HUES6 (cell line): Measurements from ENCODE around the gene FOXP3.

Source experiments
- H3K27ac ChIP-seq: 2 replicates; pipeline ENCODE4 v1.7.0; 2013; ENCODE audit warnings: low read depth, mild to moderate bottlenecking, low read length, inconsistent platforms
- H3K27me3 ChIP-seq: 2 replicates; pipeline ENCODE4 v1.6.1; 2013; ENCODE audit warnings: low read length; ENCODE audit not compliant: control insufficient read depth, insufficient read depth
- H3K36me3 ChIP-seq: 2 replicates; pipeline ENCODE4 v1.6.1; 2013; ENCODE audit warnings: low read length; ENCODE audit not compliant: control insufficient read depth, insufficient read depth
- H3K4me1 ChIP-seq: 2 replicates; pipeline ENCODE4 v1.6.1; 2013; ENCODE audit warnings: low read length; ENCODE audit not compliant: control insufficient read depth, insufficient read depth
- H3K4me3 ChIP-seq: 2 replicates; pipeline ENCODE4 v1.5.1; 2013; ENCODE audit warnings: low read depth, low read length
- H3K9ac ChIP-seq: one replicate; pipeline ENCODE4 v1.6.1; 2013; ENCODE audit warnings: mild to moderate bottlenecking, low read length
- H3K9me3 ChIP-seq: 2 replicates; pipeline ENCODE4 v1.6.1; 2013; ENCODE audit warnings: low read depth, low read length; ENCODE audit not compliant: control insufficient read depth, insufficient read depth

The FOXP3 gene

GRCh38 chrX:49273181-49273727 lies 8.7 kb upstream of the FOXP3 start:
- no peak overlapping the region for H3K4me3 ChIP-seq
- no peaks in the 10 kb centered on the region for H3K36me3 ChIP-seq
- no peaks in the 10 kb centered on the region; the same call in 1 of the 2 replicates for H3K4me1 ChIP-seq
- no peak overlapping the region for H3K27ac ChIP-seq
- peaks cover 9% of the 10 kb centered on the region; the same call in 1 of the 2 replicates for H3K9me3 ChIP-seq
- no peaks in the 10 kb centered on the region for H3K27me3 ChIP-seq
- H3K9ac ChIP-seq, result no peak overlapping the region

DNA sequence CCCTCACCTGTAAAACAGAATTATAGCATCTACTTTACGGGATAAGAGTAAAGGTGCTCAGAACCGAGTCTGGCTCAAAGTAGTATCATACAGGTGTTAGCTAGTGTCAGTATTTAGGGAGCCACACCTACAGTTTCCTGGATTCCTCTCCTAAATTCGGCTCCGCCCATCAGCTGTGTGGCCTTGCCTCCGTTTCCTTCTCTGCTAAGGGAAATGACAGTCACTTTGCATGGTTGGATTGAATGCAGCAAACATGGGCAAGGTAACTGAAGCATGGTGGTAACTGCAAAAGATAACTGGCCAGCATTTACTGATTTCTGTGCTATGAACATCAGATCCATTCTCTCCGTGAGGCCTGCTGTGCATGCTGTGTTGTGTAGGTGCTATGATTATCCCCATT lies 7.9 kb upstream of the FOXP3 start:
- Histone ChIP-seq H3K4me1 (no peaks in the 10 kb centered on the region; the same call in 1 of the 2 replicates), H3K9me3 (peaks cover 8% of the 10 kb centered on the region; the same call in 1 of the 2 replicates), H3K27me3 (no peaks in the 10 kb centered on the region), H3K36me3 (no peaks in the 10 kb centered on the region), H3K4me3 (no peak overlapping the region), H3K27ac (no peak overlapping the region), H3K9ac (no peak overlapping the region)

- Histone ChIP-seq H3K4me3 (no peak overlapping the region), H3K27ac (no peak overlapping the region), H3K9ac (no peak overlapping the region), H3K27me3 (no peaks in the 10 kb centered on the region), H3K9me3 (peaks cover 16% of the 10 kb centered on the region; the same call in 1 of the 2 replicates), H3K36me3 (no peaks in the 10 kb centered on the region), H3K4me1 (no peaks in the 10 kb centered on the region; the same call in 1 of the 2 replicates)
These were observed 6.8 kb upstream of the FOXP3 start for GRCh38 chrX:49271341-49271740.

GRCh38 chrX:49270249-49270921 lies 5.9 kb upstream of the FOXP3 start:
- Histone ChIP-seq H3K27ac (peak overlapping the region; percentile 83; the same call in 1 of the 2 replicates), H3K36me3 (no peaks in the 10 kb centered on the region), H3K9me3 (peaks cover 16% of the 10 kb centered on the region; the same call in 1 of the 2 replicates), H3K4me1 (no peaks in the 10 kb centered on the region; the same call in 1 of the 2 replicates), H3K4me3 (peak overlapping the region; percentile 88), H3K9ac (peak overlapping the region; percentile 85), H3K27me3 (no peaks in the 10 kb centered on the region)

DNA sequence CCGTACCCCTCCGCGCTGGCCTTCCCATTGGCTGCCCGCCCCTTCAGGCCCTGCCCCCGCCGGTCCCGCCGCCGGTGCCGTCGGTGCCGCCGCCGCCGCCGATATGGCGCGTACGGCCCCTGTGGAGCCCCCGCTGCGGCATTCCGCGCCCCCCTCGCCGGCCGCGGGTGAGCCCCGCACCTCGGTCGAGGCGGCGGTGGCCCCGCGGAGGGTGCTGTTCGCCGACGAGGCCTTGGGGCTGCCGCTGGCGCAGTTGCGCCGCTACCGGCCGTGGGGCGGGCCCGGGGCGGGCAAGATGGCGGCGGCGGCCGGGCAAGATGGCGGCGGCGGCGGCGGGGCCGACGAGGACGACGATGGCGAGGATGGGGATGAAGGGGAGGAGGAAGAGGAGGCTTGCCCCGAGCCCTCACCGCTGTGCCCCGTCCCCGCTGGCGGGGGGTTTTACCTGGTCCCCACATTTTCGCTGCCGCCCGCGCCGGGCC lies 5.3 kb upstream of the FOXP3 start, which contains the start of gene PPP1R3F:
TSS of gene PPP1R3F (plus strand) at position 27 of the 482 bp plus-strand sequence. CDS start at position 104, 77 bp downstream.
- Histone ChIP-seq H3K4me3 (peak within 1 kb of the TSS; percentile 88), H3K9ac (peak within 1 kb of the TSS; percentile 85), H3K27ac (peak within 1 kb of the TSS; percentile 83; the same call in 1 of the 2 replicates), H3K9me3 (peaks cover 12% of the 10 kb centered on the region; the same call in 1 of the 2 replicates), H3K27me3 (no peaks in the 10 kb centered on the region), H3K4me1 (no peaks in the 10 kb centered on the region; the same call in 1 of the 2 replicates), H3K36me3 (no peaks in the 10 kb centered on the region)

DNA sequence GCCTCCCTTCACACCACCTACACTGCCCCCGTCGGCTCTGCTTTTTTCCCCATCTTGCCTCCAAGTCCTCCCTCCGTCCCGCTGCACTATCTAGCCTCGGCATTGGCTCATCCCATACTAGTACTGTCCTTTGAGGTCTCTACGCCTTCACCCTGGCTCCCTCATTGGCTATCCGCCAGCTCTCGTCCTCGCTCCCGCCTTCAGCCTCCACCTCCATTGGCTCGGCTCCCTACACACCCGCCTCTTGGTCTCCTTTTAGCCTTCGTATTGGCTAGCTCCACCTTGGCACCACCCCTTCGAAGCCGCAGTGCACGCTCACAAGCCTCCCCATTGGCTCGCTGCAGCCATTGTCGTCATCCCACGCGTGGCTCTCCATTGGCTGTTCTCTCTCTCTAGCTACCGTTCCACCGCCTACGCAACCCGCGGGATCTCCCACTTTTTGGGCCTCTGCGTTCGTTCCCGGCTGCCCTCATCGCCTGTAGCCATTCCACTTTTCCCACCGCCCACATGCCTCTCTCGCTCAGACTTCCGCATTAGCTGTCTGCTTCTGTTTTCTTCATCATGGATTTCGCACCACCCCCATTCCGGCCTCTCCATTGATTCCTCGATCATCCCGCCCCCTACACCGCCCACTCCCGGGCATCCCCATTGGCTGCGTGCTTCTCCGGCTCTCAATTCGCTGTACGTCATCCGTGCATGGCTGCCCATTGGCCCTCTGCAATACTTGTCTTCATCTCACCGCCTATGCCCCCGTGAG lies 4.7 kb upstream of the FOXP3 start:
- Histone ChIP-seq H3K36me3 (no peaks in the 10 kb centered on the region), H3K4me3 (peak overlapping the region; percentile 88), H3K9ac (peak overlapping the region; percentile 85), H3K4me1 (no peaks in the 10 kb centered on the region; the same call in 1 of the 2 replicates), H3K9me3 (peaks cover 12% of the 10 kb centered on the region; the same call in 1 of the 2 replicates), H3K27ac (peak overlapping the region; percentile 79; the same call in 1 of the 2 replicates), H3K27me3 (no peaks in the 10 kb centered on the region)

GRCh38 chrX:49268702-49269009 lies 4.1 kb upstream of the FOXP3 start:
- Histone ChIP-seq H3K9ac (peak overlapping the region; percentile 77), H3K27me3 (no peaks in the 10 kb centered on the region), H3K4me3 (peak overlapping the region; percentile 67), H3K36me3 (no peaks in the 10 kb centered on the region), H3K4me1 (no peaks in the 10 kb centered on the region; the same call in 1 of the 2 replicates), H3K9me3 (peaks cover 12% of the 10 kb centered on the region; the same call in 1 of the 2 replicates), H3K27ac (no peak overlapping the region)

DNA sequence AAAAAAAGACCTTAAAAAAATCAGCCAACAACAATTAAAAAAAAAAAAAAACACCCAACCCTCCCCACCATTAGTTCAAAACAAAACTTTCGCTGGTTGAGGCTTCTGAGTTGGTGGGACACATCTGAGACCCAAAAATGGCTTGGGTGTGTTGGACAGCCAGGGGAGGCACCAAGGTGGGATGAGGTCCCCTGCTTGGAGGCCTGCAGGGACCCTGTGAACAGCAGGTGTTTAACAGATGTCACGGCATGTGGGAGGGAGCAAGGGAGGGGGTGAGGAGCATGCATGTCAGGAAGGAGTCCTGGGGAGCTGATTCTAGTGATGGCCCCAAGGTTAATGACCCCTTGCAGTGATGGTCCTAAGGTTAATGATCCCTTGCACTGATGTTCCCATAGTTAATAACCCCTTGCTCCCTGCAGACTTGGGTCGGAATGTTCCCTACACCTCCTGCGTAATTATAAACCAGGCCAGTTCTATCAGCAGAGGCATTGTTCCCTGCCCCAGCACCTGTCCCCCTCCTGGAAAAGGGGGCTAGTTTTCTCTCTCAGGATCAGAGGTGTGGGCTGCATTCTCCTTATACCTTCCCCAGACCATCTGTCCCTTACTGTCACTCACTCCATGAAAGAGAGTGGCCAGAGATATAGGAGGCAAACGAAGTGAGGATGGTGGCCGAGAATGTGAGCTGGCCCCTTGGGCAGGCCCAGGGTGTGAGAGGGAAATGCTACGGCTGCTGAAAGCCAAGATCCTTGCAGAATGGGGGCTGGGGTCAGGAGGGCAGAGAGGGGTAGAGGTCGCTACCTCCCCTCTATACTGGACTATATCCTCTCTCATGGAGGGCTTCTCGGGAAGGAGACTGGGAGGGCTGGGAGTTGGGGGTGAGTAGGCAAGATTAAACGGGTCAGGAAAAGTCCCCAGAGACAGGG lies 2.3 kb upstream of the FOXP3 start:
- H3K36me3 ChIP-seq, result no peaks in the 10 kb centered on the region
- peaks cover 14% of the 10 kb centered on the region; the same call in 1 of the 2 replicates for H3K9me3 ChIP-seq
- H3K9ac ChIP-seq, result no peak overlapping the region
- no peak overlapping the region for H3K27ac ChIP-seq
- no peaks in the 10 kb centered on the region; the same call in 1 of the 2 replicates for H3K4me1 ChIP-seq
- H3K4me3 ChIP-seq, result no peak overlapping the region
- H3K27me3 ChIP-seq, result no peaks in the 10 kb centered on the region

GRCh38 chrX:49263631-49264030 lies 879 bp downstream of the FOXP3 start:
- no peaks in the 10 kb centered on the region for H3K27me3 ChIP-seq
- H3K4me1 ChIP-seq, result no peaks in the 10 kb centered on the region; the same call in 1 of the 2 replicates
- peaks cover 24% of the 10 kb centered on the region; the same call in 1 of the 2 replicates for H3K9me3 ChIP-seq
- no peak overlapping the region for H3K4me3 ChIP-seq
- H3K27ac ChIP-seq, result no peak overlapping the region
- no peaks in the 10 kb centered on the region for H3K36me3 ChIP-seq
- no peak overlapping the region for H3K9ac ChIP-seq

DNA sequence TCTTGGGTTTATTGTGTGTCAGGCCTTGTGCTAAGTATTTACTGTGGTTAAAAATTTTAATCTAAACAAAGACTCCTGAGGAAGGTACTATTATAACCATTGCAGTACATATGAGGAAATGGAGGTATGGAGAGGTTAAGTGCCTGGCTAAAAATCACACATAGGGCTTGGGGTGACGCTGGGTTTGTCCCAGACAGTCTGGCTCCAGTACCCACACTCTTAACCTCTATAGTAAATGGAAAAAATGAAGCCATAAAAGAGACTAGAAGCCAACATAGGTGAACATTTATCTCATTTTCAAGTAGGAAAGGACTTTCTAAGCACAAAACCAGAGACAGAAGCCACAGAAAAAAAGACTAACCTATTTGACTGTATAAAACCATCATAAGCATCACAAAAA lies 1.9 kb downstream of the FOXP3 start:
- no peak overlapping the region for H3K27ac ChIP-seq
- peaks cover 30% of the 10 kb centered on the region; the same call in 1 of the 2 replicates for H3K9me3 ChIP-seq
- no peaks in the 10 kb centered on the region for H3K27me3 ChIP-seq
- no peaks in the 10 kb centered on the region; the same call in 1 of the 2 replicates for H3K4me1 ChIP-seq
- H3K9ac ChIP-seq, result no peak overlapping the region
- no peaks in the 10 kb centered on the region for H3K36me3 ChIP-seq
- no peak overlapping the region for H3K4me3 ChIP-seq
